Neural progenitor cell (in vitro differentiated cells): ENCODE measurements around the gene P3H4.

Experiments used
- EZH2 ChIP-seq: fragments of 200-600 bp; sonication (generic); IDR thresholded peaks from 2 replicates; pipeline ENCODE4 v1.6.1; 2017; ENCODE audit warnings: antibody characterized with exemption, mild to moderate bottlenecking, moderate library complexity
- TF ChIP-seq, protein P1 (sequence below): fragments of 200-600 bp; sonication (generic); IDR thresholded peaks from 2 replicates; pipeline ENCODE4 v1.5.1; 2017; ENCODE audit warnings: antibody characterized with exemption, mild to moderate bottlenecking

- TF ChIP-seq, protein P1, sequence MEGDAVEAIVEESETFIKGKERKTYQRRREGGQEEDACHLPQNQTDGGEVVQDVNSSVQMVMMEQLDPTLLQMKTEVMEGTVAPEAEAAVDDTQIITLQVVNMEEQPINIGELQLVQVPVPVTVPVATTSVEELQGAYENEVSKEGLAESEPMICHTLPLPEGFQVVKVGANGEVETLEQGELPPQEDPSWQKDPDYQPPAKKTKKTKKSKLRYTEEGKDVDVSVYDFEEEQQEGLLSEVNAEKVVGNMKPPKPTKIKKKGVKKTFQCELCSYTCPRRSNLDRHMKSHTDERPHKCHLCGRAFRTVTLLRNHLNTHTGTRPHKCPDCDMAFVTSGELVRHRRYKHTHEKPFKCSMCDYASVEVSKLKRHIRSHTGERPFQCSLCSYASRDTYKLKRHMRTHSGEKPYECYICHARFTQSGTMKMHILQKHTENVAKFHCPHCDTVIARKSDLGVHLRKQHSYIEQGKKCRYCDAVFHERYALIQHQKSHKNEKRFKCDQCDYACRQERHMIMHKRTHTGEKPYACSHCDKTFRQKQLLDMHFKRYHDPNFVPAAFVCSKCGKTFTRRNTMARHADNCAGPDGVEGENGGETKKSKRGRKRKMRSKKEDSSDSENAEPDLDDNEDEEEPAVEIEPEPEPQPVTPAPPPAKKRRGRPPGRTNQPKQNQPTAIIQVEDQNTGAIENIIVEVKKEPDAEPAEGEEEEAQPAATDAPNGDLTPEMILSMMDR = no peak
- no peak for TF ChIP-seq EZH2
Measured at GRCh38 chr17:41775394-41776226, 36.1 kb downstream of the P3H4 start.
